SIG-M5 (cell line): Measurements from ENCODE around the gene SAP25.
A peak's percentile ranks its signal among the peaks of the same experiment; 100 is the strongest.

Source experiments
- DNase-seq: peaks from one replicate; lab custom pipeline; 2025; lab: John Stamatoyannopoulos, UW

Gene SAP25

DNA sequence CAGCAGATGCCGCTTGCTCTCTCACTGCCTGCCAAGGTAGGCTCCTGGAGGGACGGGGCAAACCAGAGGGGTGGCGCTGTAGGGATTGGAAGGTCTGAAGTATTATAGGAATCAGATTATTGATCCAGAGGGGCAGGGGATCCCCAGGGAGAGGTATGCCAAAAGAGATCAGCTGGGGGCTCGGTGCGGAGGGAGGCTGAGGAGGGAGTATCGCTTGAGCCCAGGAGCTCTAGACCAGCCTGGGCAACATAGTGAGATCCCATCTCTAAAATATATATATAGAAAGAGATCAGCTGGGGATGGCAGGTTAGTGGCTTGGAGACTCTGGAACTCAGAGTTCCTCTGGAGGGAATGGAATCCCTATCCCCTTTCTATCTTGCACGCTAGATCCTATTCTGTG lies 21.5 kb upstream of the SAP25 start:
- no peak for DNase-seq

GRCh38 chr7:100591596-100591995 lies 17.9 kb upstream of the SAP25 start:
- no peak for DNase-seq

DNA sequence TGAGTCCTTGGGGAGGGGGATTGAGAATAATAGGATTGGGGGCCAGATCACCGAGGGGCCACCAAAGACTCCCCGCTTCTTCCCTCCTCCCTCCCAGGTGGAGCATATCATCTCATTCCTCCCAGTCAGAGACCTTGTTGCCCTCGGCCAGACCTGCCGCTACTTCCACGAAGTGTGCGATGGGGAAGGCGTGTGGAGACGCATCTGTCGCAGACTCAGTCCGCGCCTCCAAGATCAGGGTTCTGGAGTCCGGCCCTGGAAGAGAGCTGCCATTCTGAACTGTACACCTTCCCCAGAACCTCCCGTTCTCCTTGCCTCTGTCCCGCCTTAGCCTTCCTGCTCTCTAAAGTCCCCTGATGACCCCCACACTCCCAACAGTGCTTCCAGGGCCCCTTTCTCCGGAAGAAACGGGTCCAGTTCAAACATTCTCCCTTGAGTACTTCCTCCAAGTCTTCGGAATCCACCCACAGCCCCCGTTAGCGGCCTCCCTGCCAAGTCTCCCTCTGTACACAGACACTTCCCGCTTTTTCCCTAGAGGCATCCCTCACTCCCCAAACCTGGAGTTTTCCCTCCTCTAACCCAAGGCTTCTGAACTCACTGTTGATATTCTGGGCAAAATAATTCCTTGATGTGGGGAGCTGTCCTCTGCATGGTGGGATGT lies 16.5 kb upstream of the SAP25 start:
- no peak for DNase-seq

DNA sequence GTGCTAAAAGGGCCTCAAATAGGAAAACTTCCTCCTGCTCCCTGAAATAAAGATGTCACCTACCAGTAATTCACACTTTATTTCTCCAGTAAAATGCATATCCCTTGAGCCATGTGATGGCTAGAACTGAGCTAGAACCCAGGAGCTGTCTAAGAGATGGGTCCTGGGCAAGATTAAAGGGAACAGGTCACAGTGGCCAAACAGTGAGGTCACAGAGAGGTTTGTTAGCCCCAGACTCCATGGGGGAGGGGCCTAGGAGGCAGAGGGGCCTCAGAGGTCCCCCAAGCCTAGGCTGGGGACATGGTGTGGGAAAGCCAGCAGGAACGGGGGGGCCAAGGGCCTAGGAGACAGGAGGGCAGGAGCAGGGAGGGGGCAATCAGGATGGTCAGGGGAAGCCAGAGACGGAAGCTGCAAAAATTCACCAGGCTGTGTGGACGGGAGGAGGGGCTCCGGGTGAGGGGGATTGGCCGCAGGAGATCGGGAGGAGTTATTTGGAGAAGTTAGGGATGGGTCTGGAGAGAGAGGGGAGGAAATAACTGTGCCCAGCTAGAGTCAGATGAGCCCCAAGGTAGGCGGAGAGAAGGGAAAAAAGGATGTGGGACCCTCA lies 15.7 kb upstream of the SAP25 start:
- DNase-seq: no peak

DNA sequence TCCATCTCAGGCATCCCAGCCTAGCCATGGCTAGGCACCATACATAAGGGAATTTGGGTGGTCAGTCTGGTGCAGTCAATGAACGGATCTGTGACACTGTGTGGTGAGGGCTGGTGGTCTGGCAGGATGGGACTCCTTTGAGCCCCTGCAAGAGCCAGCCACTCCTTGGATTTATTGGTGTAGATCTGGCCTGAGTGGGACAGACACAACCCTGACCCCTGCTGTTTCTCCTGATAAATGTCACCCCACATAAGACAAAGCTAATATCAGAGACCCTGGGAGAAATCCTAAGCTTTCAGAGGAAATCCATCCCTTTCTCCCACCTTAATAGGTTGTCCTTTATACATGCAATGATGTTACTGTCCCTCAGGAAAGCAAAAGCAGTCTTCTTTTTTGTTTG lies 14.7 kb upstream of the SAP25 start:
- DNase-seq: no peak

- peak; percentile 98 for DNase-seq
These were observed 12.7 kb upstream of the SAP25 start, which contains the start of gene FBXO24 for GRCh38 chr7:100586266-100587025. Gene FBXO24 (plus strand): TSS chr7:100586328. CDS start chr7:100586626, 298 bp downstream.

- DNase-seq: no peak
These were observed 12.0 kb upstream of the SAP25 start, which contains the start of gene LRCH4 for GRCh38 chr7:100585511-100586265. Gene LRCH4 (minus strand): TSS chr7:100586129. CDS start chr7:100586100, 29 bp downstream.

DNA sequence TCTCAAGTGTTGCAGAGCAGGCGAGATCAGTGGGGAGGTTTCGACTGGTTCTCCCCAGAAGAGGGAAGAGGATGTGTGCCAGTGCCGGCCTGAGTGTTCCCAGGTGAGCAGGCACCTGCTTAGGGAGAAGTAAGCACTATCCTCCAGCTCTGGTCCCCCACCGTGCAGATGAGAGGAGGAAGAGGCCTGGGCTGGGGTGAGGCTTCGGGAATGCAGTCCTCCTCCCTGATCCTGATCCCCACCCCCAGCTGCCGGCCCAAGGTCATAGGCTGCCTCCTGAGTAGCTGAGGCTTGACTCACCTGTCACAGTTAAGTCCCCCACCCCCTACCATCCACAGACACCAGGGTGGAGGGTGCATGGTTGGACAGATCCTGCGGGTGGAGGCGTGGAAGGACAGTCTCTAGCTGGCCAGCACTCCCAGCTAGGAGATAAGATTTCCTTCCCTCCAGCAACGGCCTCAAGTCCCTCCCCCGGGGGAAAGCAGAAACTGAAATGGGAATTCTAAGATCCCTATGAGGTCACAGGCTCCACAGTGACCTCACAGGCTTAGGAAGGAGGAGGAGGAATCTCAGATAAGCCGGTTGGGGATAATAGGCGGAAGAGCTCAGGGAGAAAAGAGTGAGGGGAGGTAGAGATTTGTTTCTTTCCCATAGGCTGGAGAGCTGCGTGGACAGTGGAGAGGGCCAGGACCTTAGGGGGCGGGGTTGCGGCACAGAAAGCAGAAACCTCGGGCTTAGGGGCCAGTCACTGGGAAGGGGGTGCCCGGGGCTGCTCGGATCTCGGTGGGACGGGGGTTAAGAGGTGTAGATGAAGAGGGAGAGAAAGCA lies 11.2 kb upstream of the SAP25 start:
- DNase-seq: no peak

GRCh38 chr7:100584054-100584682 lies 10.5 kb upstream of the SAP25 start:
- DNase-seq: peak; percentile 9

GRCh38 chr7:100583132-100584053 lies 9.7 kb upstream of the SAP25 start:
- DNase-seq: peak; percentile 56

- no peak for DNase-seq
These were observed 8.9 kb upstream of the SAP25 start for GRCh38 chr7:100582650-100583049.

- no peak for DNase-seq
These were observed 8.4 kb upstream of the SAP25 start for GRCh38 chr7:100582041-100582579.

DNA sequence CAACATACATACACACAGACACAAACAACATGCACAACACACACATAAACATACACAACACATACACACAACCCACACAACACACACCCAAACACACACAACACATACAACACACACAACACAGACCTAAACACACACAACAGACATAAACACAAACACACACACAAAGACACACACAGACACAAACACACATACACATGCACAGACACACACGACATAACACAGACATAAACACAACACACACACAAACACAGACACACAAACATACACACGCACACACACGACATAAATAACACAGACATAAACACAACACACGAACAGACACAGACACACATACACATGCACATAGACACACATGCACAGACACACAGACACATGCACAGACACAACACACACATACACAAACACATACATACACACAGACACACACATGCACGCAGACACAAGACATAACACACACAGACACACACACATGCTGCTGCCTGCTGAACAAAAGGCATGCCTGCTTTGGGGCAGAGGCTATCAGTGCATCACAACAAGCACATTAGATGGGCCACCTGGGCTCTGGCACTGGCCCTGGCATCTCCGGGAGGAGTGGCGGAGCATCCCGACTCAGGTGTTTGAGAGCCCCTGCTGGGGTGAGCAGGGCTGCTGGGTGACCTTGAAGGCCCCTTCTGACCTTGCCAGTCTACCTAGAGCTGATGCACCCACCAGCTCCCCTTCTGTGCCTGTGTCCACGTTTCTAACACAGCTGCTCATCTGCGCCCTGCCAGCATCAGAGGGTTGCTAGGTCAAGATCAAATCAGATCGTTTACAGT lies 7.0 kb upstream of the SAP25 start:
- no peak for DNase-seq

GRCh38 chr7:100578246-100579183 lies 4.8 kb upstream of the SAP25 start:
- DNase-seq: no peak

GRCh38 chr7:100577507-100577906 lies 3.8 kb upstream of the SAP25 start:
- DNase-seq: no peak

GRCh38 chr7:100577103-100577502 lies 3.4 kb upstream of the SAP25 start:
- no peak for DNase-seq

- no peak for DNase-seq
These were observed 2.8 kb upstream of the SAP25 start for GRCh38 chr7:100576384-100576993.
